ENCODE results near the gene PC.

Gene PC

GRCh38 chr11:66874232-66874631 lies 84.0 kb downstream of the PC start:
- TF ChIP-seq, protein P1, sequence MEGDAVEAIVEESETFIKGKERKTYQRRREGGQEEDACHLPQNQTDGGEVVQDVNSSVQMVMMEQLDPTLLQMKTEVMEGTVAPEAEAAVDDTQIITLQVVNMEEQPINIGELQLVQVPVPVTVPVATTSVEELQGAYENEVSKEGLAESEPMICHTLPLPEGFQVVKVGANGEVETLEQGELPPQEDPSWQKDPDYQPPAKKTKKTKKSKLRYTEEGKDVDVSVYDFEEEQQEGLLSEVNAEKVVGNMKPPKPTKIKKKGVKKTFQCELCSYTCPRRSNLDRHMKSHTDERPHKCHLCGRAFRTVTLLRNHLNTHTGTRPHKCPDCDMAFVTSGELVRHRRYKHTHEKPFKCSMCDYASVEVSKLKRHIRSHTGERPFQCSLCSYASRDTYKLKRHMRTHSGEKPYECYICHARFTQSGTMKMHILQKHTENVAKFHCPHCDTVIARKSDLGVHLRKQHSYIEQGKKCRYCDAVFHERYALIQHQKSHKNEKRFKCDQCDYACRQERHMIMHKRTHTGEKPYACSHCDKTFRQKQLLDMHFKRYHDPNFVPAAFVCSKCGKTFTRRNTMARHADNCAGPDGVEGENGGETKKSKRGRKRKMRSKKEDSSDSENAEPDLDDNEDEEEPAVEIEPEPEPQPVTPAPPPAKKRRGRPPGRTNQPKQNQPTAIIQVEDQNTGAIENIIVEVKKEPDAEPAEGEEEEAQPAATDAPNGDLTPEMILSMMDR (IDR thresholded peaks at IDR 0.05; ENCODE audit: extremely low read depth, insufficient read depth, missing control alignments), result no peak
- in situ Hi-C loops (cut with MboI; ENCODE audit: low pct_unique_long_range_greater_than_20kb, low sequenced_read_pairs, unreplicated experiment), result no loop called here
- no peak for DNase-seq (ENCODE audit: low spot score)

GRCh38 chr11:66871521-66871901 lies 86.7 kb downstream of the PC start:
- TF ChIP-seq, protein P1 (IDR thresholded peaks at IDR 0.05; ENCODE audit: extremely low read depth, insufficient read depth, missing control alignments), result no peak
- in situ Hi-C loops (cut with MboI; ENCODE audit: low pct_unique_long_range_greater_than_20kb, low sequenced_read_pairs, unreplicated experiment), result no loop called here
- no peak for DNase-seq (ENCODE audit: low spot score)

GRCh38 chr11:66870616-66871520 lies 87.3 kb downstream of the PC start:
- no peak for DNase-seq (ENCODE audit: low spot score)
- in situ Hi-C loops (cut with MboI; ENCODE audit: low pct_unique_long_range_greater_than_20kb, low sequenced_read_pairs, unreplicated experiment), result no loop called here
- TF ChIP-seq, protein P1 (IDR thresholded peaks at IDR 0.05; ENCODE audit: extremely low read depth, insufficient read depth, missing control alignments), result no peak

DNA sequence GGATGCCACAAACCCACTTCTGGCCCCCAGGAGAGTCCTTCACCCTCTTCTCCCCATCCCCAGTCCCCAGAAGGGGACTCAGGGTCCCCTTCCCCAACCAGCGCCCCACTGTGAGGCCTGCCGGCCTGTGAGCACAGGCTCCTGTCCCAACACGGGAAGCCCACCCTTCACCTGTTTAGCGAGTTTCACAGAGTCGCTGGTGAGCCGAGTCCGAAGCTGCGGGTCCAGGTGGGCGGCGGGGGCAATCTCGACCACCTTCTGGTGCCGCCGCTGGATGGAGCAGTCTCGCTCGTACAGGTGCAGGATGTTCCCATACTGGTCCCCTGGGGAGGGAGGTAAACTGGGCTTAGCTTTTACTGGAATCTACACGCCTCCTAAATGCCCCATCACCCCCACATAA lies 88.1 kb downstream of the PC start:
- TF ChIP-seq, protein P1 (IDR thresholded peaks at IDR 0.05; ENCODE audit: extremely low read depth, insufficient read depth, missing control alignments), result no peak
- in situ Hi-C loops (cut with MboI; ENCODE audit: low pct_unique_long_range_greater_than_20kb, low sequenced_read_pairs, unreplicated experiment), result no loop called here
- no peak for DNase-seq (ENCODE audit: low spot score)

GRCh38 chr11:66869567-66869870 lies 88.7 kb downstream of the PC start:
- TF ChIP-seq, protein P1 (IDR thresholded peaks at IDR 0.05; ENCODE audit: extremely low read depth, insufficient read depth, missing control alignments), result no peak
- no peak for DNase-seq (ENCODE audit: low spot score)

DNA sequence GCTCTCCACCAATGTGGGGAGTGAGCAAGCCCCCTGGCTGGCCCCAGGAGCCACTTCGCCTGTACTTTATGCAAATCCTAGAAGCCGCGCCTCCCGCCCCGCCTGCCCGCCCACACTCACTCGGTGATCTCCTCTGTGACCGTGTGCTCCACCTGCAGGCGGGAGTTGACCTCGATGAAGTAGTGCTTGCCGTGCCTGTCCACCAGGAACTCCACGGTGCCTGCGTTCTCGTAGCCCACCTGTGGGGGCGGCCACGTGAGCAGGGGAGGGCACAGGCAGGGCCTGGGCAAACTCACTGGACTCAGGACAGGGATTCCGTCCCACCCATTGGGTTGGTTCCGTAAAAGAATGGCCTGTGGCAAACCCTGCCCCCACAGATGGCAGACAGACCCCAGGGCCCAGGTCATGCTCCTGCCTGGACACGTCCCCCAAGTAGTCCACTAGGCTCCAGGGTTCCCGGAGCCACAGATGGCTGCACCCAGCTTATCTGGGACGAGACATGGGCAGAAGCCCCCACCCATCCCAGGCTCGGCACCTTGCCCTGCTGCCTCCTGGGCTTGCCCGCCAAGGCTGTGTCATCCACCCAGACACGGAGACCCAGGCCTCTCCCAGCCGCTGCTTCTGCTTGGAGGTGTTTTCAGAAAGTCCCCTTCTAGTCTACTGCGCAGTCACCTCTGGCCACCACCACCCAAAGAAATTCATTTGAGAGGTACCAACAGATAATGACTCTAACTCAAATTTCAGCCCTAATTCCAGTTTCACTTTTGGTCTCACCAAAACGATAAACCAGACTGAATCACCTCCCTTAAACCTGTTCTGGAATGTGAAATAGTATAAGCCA lies 89.2 kb downstream of the PC start:
- DNase-seq (ENCODE audit: low spot score), result peak; percentile 95
- in situ Hi-C loops (cut with MboI; ENCODE audit: low pct_unique_long_range_greater_than_20kb, low sequenced_read_pairs, unreplicated experiment), result no loop called here

More at GRCh38 chr11:66869567-66869870, 88.7 kb downstream of the PC start:
- in situ Hi-C loops (cut with MboI; ENCODE audit: low pct_unique_long_range_greater_than_20kb, low sequenced_read_pairs, unreplicated experiment), result no loop called here

More for the DNA sequence above, 89.2 kb downstream of the PC start:
- TF ChIP-seq, protein P1 (IDR thresholded peaks at IDR 0.05; ENCODE audit: extremely low read depth, insufficient read depth, missing control alignments), result peak; percentile 77

Data from GM13977 (cell line).